Hippocampal formation (tissue), 2 donors: Measurements from ENCODE around the gene TSPY4.
"Not testable (repeated sequence)": the region's sequence is repeated elsewhere in the genome, so short reads cannot be mapped to it uniquely, and the experiment has no call there.

ENCODE experiments used
- DNase-seq, 2 donors: peaks; one replicate each; lab custom pipeline; 2025; lab: John Stamatoyannopoulos, UW

The TSPY4 gene

DNA sequence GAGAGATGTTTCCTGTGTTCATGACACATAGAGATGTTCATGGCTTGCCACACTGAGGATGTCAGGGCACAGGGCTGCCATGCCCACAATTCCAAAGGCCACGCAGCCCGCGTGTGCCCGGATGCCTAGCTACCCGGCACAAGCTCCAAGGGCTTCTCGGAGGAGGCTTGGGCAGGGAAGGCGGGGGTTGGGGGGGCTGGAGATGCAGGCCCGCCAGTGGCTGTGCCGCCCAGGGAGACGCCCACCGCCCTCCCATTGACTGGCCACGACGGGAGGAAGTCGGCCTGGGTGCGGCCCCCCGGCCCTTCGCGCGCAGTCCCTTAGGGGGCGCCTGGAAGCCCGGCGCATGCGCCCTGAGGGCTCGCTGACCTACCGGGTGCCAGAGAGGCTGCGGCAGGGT lies at the start of gene TSPY4:
TSS of gene TSPY4 (plus strand) at position 301 of the 400 bp plus-strand sequence. CDS start at position 347, 46 bp downstream.
- not testable (repeated sequence) for DNase-seq

- no peak for DNase-seq
These were observed 16.3 kb upstream of the TSPY4 start for GRCh38 chrY:9320996-9321395.

- DNase-seq, result not testable (repeated sequence)
These were observed 20.2 kb downstream of the TSPY4 start, which contains the start of gene TSPY8 for GRCh38 chrY:9357497-9357896. Gene TSPY8, plus strand, starts transcription at chrY:9357797. Its CDS starts 46 bp downstream, at chrY:9357843.
